SK-N-SH treated with all-trans-retinoic acid at 6 μM for 48 hours (cell line): ENCODE data around the gene HSPB8.

ENCODE experiments used
- ATAC-seq: fragments of 200-7000 bp; cut with Tn5 transposase; 3 replicates; pipeline ENCODE4 v1.9.1; 2020; ENCODE audit warnings: mild to moderate bottlenecking, moderate library complexity
- ARNTL ChIP-seq: fragments of 450-650 bp; formaldehyde crosslinking; IDR thresholded peaks from 2 replicates; pipeline ENCODE4 v1.5.0; 2020; ENCODE audit warnings: low read depth, mild to moderate bottlenecking, moderate library complexity, borderline replicate concordance
- BACH2 ChIP-seq: fragments of 250-450 bp; sonication (Bioruptor Pico); IDR thresholded peaks from 2 replicates; pipeline ENCODE4 v1.9.0; 2021; ENCODE audit warnings: mild to moderate bottlenecking, borderline replicate concordance
- CSDC2 ChIP-seq: fragments of 250-450 bp; sonication (Bioruptor Pico); IDR thresholded peaks from 2 replicates; pipeline ENCODE4 v1.5.0; 2020; ENCODE audit warnings: mild to moderate bottlenecking, moderate library complexity
- CSRNP3 ChIP-seq: fragments of 250-450 bp; sonication (Bioruptor Pico); IDR thresholded peaks from 2 replicates; pipeline ENCODE4 v1.5.1; 2021; ENCODE audit warnings: mild to moderate bottlenecking, moderate library complexity
- ESRRG ChIP-seq: fragments of 250-450 bp; sonication (Bioruptor Pico); IDR thresholded peaks from 2 replicates; pipeline ENCODE4 v1.6.1; 2021; ENCODE audit warnings: mild to moderate bottlenecking
- GLIS3 ChIP-seq: fragments of 250-450 bp; sonication (Bioruptor Pico); IDR thresholded peaks from 2 replicates; pipeline ENCODE4 v1.5.0; 2020; ENCODE audit warnings: mild to moderate bottlenecking, moderate library complexity
- ISL1 ChIP-seq: fragments of 250-450 bp; sonication (Bioruptor Pico); IDR thresholded peaks from 2 replicates; pipeline ENCODE4 v2.1.2; 2022; ENCODE audit warnings: mild to moderate bottlenecking, moderate library complexity
- OSR1 ChIP-seq: fragments of 250-450 bp; sonication (Bioruptor Pico); IDR thresholded peaks from 2 replicates; pipeline ENCODE4 v1.8.0; 2022; ENCODE audit warnings: moderate library complexity, mild to moderate bottlenecking, inconsistent platforms
- PATZ1 ChIP-seq: fragments of 250-450 bp; sonication (Bioruptor Pico); IDR thresholded peaks from 2 replicates; pipeline ENCODE4 v1.8.0; 2020; ENCODE audit warnings: mild to moderate bottlenecking, moderate library complexity, borderline replicate concordance
- POU6F1 ChIP-seq: fragments of 250-450 bp; sonication (Bioruptor Pico); IDR thresholded peaks from 2 replicates; pipeline ENCODE4 v1.8.0; 2021; ENCODE audit warnings: low read depth, mild to moderate bottlenecking, moderate library complexity, borderline replicate concordance
- PPARA ChIP-seq: fragments of 250-450 bp; sonication (Bioruptor Pico); IDR thresholded peaks from 2 replicates; pipeline ENCODE4 v1.5.0; 2020; ENCODE audit warnings: mild to moderate bottlenecking, borderline replicate concordance
- RARB ChIP-seq: fragments of 250-450 bp; sonication (Bioruptor Pico); IDR thresholded peaks from 2 replicates; pipeline ENCODE4 v1.8.0; 2021; ENCODE audit warnings: mild to moderate bottlenecking, moderate library complexity
- SNAI2 ChIP-seq: fragments of 250-450 bp; sonication (Bioruptor Pico); IDR thresholded peaks from 2 replicates; pipeline ENCODE4 v1.5.0; 2020; ENCODE audit warnings: mild to moderate bottlenecking, moderate library complexity
- TCF4 ChIP-seq: fragments of 250-450 bp; sonication (Bioruptor Pico); IDR thresholded peaks from 2 replicates; pipeline ENCODE4 v1.8.0; 2021; ENCODE audit warnings: mild to moderate bottlenecking, moderate library complexity, borderline replicate concordance
- TOX ChIP-seq: fragments of 250-450 bp; sonication (Bioruptor Pico); IDR thresholded peaks from 2 replicates; pipeline ENCODE4 v1.8.0; 2021; ENCODE audit warnings: mild to moderate bottlenecking, moderate library complexity, borderline replicate concordance
- ZC3H10 ChIP-seq: fragments of 250-450 bp; sonication (Bioruptor Pico); IDR thresholded peaks from 2 replicates; pipeline ENCODE4 v1.5.1; 2021; ENCODE audit warnings: mild to moderate bottlenecking, moderate library complexity
- ZFP3 ChIP-seq: fragments of 250-450 bp; sonication (Bioruptor Pico); IDR thresholded peaks from 2 replicates; pipeline ENCODE4 v1.5.0; 2020; ENCODE audit warnings: mild to moderate bottlenecking, moderate library complexity
- ZFP30 ChIP-seq: fragments of 450-650 bp; formaldehyde crosslinking; IDR thresholded peaks from 2 replicates; pipeline ENCODE4 v1.5.0; 2022; ENCODE audit warnings: mild to moderate bottlenecking, moderate library complexity
- ZNF70 ChIP-seq: fragments of 450-650 bp; formaldehyde crosslinking; IDR thresholded peaks from 2 replicates; pipeline ENCODE4 v1.5.0; 2020; ENCODE audit warnings: mild to moderate bottlenecking, moderate library complexity
- ZNF8 ChIP-seq: fragments of 450-650 bp; formaldehyde crosslinking; IDR thresholded peaks from 2 replicates; pipeline ENCODE4 v1.5.0; 2020; ENCODE audit warnings: mild to moderate bottlenecking, moderate library complexity
- TF ChIP-seq, protein P1 (sequence below): fragments of 250-450 bp; sonication (Bioruptor Pico); IDR thresholded peaks from 2 replicates; pipeline ENCODE4 v1.5.1; 2020; ENCODE audit warnings: low read depth, mild to moderate bottlenecking, moderate library complexity

The HSPB8 gene

DNA sequence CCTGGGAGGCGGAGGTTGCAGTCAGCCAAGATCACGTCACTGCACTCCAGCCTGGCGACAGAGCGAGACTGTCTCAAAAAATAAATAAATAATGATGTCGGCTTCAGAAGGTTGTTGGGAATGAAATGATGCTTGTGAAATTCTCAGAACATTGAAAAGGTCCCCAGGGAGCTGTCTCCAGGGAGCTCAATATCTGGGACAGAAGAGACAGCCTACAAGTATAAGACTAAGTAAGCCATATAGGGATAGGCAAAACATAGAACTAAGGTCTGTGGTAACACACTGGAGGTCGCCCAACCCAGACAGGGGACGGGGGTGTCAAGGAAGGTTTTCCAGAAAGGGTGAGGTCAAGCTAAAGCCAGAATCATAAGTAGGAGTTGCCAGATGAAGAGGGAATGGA, 29.5 kb upstream of the HSPB8 start:
- TF ChIP-seq ZFP30 (CRISPR knock-in tag) (no peak), SNAI2 (CRISPR knock-in tag) (no peak), CSRNP3 (CRISPR knock-in tag) (no peak), CSDC2 (CRISPR knock-in tag) (no peak), PPARA (no peak), TOX (CRISPR knock-in tag) (no peak), ZNF70 (no peak), TCF4 (CRISPR knock-in tag) (no peak), BACH2 (CRISPR knock-in tag) (no peak), OSR1 (no peak), GLIS3 (CRISPR knock-in tag) (no peak), ZC3H10 (CRISPR knock-in tag) (no peak), RARB (CRISPR knock-in tag) (no peak), ZNF8 (CRISPR knock-in tag) (no peak), PATZ1 (no peak), ISL1 (CRISPR knock-in tag) (no peak), ESRRG (CRISPR knock-in tag) (no peak), POU6F1 (CRISPR knock-in tag) (no peak), ARNTL (CRISPR knock-in tag) (no peak)
- TF ChIP-seq, protein P1, sequence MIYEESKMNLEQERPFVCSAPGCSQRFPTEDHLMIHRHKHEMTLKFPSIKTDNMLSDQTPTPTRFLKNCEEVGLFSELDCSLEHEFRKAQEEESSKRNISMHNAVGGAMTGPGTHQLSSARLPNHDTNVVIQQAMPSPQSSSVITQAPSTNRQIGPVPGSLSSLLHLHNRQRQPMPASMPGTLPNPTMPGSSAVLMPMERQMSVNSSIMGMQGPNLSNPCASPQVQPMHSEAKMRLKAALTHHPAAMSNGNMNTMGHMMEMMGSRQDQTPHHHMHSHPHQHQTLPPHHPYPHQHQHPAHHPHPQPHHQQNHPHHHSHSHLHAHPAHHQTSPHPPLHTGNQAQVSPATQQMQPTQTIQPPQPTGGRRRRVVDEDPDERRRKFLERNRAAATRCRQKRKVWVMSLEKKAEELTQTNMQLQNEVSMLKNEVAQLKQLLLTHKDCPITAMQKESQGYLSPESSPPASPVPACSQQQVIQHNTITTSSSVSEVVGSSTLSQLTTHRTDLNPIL (CRISPR knock-in tag) = no peak
- no peak for ATAC-seq

DNA sequence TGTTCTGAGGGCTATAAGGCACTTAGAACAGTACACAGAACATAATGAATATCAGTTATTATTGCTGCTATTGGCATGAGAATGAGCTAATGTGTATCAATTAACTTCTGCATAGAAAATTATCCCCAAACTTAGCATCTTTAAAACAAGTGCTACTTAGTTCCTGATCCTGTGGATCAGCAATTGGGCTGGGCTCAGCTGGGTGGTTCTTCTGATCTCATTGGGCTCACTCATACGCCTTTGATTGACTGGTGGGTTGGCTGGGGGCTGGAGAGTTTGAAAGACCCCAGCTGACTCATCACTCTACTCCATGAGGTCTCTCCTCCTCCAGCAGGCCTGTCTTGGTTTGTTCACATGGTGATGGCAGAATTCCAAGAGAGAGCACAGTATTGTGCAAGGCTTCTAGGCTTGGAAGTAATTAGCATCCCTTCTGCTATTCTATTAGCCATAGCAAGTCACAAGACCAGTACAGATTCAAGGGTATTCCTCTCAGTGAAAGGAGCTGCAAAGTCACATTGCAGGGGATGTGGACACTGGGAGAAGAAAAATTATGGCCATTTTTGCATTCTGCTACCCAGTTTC, 27.2 kb upstream of the HSPB8 start:
- no peak for ATAC-seq
- TF ChIP-seq TOX (CRISPR knock-in tag) (no peak), PPARA (no peak)

DNA sequence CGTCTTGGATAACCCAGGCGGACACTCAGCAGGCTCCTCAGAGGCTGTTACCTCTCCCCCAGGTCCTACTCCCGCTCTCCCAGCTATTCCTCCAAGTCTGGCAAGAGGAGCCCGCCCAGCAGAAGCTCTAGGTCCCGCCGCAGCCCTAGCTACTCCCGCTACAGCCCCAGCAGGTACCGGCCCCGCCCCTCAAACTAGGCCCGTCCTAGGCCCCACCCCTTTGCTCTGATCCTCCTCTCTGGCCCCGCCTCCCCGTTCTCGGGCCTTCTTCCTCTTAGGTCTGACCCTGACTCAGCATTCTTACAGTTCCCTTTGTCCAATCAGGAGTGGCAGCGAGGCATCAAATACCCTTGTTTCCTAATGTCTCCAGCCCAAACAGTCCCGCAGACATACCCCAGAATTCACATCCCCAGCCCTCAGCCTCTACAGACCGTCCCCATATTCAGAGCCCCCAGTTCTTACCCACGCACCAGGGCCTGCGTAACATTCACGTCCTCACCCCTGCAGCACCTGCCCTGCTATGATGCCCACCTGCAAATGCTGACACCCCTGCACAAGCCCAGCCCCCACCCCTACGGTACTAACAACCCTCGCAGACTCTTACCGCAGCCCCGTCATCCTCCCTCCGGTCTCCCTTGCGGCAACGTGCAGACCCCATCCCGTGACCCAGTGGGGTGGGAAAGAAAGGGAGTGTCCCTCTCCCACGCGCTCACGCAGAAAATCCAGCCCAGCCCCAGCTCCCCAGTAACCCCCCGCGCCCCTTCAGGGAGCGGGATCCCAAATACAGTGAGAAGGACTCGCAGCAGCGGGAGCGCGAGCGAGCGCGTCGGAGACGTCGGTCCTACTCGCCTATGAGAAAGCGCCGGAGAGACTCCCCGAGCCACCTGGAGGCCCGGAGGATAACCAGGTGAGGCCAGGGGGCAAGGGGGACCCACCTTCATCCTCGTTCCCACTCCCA, 25.0 kb upstream of the HSPB8 start:
- TF ChIP-seq ARNTL (CRISPR knock-in tag) (no peak), TCF4 (CRISPR knock-in tag) (no peak), RARB (CRISPR knock-in tag) (no peak), PATZ1 (no peak), GLIS3 (CRISPR knock-in tag) (no peak), BACH2 (CRISPR knock-in tag) (no peak), PPARA (no peak), ZFP3 (CRISPR knock-in tag) (no peak)
- ATAC-seq = no peak
